ENCODE data around the gene NDUFA7. TPM values are rescaled to one million over a fixed set of nuclear protein-coding genes. Genes with fewer than 3 reads are reported as not detected.

Gene NDUFA7
- total and polyA plus RNA-seq, 2 donors (not counting 1 experiment from before 2014, with no cell fraction given) = 28.6 to 71.7 TPM

DNA sequence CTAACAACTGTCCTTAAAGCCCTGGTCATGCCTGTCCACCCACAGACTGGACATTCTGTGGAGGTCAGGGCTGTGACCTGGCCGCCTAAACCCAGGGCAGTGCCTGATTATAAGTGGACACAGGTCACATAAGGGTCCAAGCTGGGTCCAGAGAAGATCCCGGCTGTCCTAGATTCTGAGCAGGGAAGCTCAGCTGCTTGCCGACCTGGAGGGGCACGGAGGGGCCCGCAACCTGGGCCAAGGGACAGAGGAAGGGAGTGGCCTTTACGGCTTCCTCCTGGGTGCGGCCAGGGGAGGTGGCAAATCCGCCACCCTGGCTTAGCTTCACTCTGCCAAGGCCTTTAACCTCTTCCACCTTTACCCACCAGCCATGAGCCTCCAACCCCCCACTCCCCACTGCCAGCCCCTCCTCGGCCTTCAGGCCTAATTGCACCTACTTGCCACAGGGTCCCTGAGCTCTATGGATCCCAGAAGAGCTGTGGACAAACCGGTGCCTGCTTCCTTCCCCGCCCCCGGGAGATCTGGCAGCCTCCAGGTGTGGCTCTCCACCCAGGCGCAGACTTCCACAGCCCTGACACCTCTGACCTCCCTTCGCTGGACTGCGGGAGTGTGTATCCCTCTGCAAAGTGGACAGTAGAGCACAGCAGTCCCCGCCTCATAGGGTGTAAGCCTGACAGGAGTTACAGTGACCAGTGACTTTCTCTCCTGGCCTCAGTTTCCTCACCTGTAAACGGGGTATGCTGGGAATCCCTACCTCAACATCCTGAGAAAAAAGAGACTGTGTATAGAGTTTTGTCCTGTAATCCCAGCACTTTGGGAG lies 14.7 kb downstream of the NDUFA7 start:
- Histone ChIP-seq H3K79me2 (ENCODE audit: control insufficient read depth, insufficient read depth, low read length) (peaks cover 12% of the 10 kb centered on the region), H3K4me3 (ENCODE audit: control extremely low read depth in 1 of 5, extremely low read depth in 1 of 5, insufficient read depth in 1 of 5, low read depth in 2 of 5, low read length in 4 of 5) (no peak overlapping the region), H3K4me1 (ENCODE audit: control insufficient read depth in 2 of 2, insufficient read depth in 2 of 2, low read length in 2 of 2) (peaks cover 7 to 18% of the 10 kb centered on the region in 2 donors), H3K27ac (ENCODE audit: low read length in 2 of 2) (no peak overlapping the region), H3K27me3 (replicated peaks in 1 of 4; ENCODE audit: control extremely low read depth in 1 of 4, control insufficient read depth in 3 of 4, insufficient read depth in 4 of 4, low read length in 3 of 4) (no peaks in the 10 kb centered on the region), H4K20me1 (ENCODE audit: control insufficient read depth, insufficient read depth, low read length, poor library complexity, severe bottlenecking) (peaks cover 6% of the 10 kb centered on the region), H3K36me3 (replicated peaks in 1 of 2; ENCODE audit: control extremely low read depth in 1 of 2, control insufficient read depth in 1 of 2, extremely low read depth in 1 of 2, insufficient read depth in 2 of 2, low read length in 1 of 2) (peaks cover 0 to 8% of the 10 kb centered on the region in 2 experiments), H2AFZ (ENCODE audit: insufficient read depth, low read depth, low read length, poor library complexity, severe bottlenecking) (no peak overlapping the region), H3K9me3 (ENCODE audit: control extremely low read depth in 1 of 3, control insufficient read depth in 2 of 3, insufficient read depth in 1 of 3, low read length in 2 of 3) (no peaks in the 10 kb centered on the region), H3K9ac (ENCODE audit: low read length) (no peak overlapping the region), H3K4me2 (replicated peaks; ENCODE audit: low read depth, low read length, poor library complexity, severe bottlenecking) (no peak overlapping the region)
- no peaks in the 10 kb centered on the region for H3K9me3 Mint-ChIP-seq (ENCODE audit: insufficient read depth)
- CTCF ChIA-PET = interaction anchor here (0.9 kb wide), 1 partner anchor 12 kb away, joined by 8 read pairs; no protein-coding TSS in a partner anchor
- POLR2A ChIA-PET = interaction anchor here (0.6 kb wide), 1 partner anchor 1745 kb away, joined by 3 read pairs; no protein-coding TSS in a partner anchor
- intact Hi-C loops (cut with micrococcal nuclease) = loop anchor here (10.0 kb wide), 1 partner anchor 1112 kb away; no protein-coding TSS in a partner anchor
- ATAC-seq (ENCODE audit: low read depth) (no peak), DNase-seq (no peak)
- peak overlapping the region; percentile 93 for H3K4me3 Mint-ChIP-seq
- no peaks in the 10 kb centered on the region for H3K27me3 Mint-ChIP-seq
- H3K4me1 Mint-ChIP-seq = peaks cover 24% of the 10 kb centered on the region
- H3K27ac Mint-ChIP-seq = peak overlapping the region; percentile 46
- 89% methylated on average over 15 of the region's 17 CpGs for WGBS (ENCODE audit: insufficient coverage)
- TF ChIP-seq EZH2 (IDR thresholded peaks at IDR 0.05; ENCODE audit: borderline replicate concordance, insufficient read depth, low read depth, low read length, poor library complexity, severe bottlenecking) = no peak
- TF ChIP-seq, protein P1, sequence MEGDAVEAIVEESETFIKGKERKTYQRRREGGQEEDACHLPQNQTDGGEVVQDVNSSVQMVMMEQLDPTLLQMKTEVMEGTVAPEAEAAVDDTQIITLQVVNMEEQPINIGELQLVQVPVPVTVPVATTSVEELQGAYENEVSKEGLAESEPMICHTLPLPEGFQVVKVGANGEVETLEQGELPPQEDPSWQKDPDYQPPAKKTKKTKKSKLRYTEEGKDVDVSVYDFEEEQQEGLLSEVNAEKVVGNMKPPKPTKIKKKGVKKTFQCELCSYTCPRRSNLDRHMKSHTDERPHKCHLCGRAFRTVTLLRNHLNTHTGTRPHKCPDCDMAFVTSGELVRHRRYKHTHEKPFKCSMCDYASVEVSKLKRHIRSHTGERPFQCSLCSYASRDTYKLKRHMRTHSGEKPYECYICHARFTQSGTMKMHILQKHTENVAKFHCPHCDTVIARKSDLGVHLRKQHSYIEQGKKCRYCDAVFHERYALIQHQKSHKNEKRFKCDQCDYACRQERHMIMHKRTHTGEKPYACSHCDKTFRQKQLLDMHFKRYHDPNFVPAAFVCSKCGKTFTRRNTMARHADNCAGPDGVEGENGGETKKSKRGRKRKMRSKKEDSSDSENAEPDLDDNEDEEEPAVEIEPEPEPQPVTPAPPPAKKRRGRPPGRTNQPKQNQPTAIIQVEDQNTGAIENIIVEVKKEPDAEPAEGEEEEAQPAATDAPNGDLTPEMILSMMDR (IDR thresholded peaks at IDR 0.05) = no peak

DNA sequence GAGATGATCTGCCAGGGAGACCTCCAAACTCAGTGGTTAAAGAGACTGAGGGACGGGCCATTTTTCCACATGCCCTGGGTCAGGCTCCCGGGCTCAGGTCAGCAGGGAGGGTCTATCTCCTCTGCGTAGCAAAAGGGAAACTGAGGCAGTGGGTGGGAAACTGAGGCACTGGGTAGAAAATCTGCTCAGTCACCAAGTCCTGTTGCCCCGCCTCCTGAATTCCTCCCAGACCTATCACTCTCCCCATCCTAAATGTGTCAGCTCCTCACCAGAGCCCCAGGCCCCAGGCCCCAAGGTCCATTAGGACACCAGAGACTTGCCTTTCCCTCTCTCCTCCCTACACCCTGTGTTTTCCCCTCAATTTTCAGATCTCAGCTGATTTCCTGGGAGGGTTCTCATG lies 15.4 kb downstream of the NDUFA7 start:
- Histone ChIP-seq H3K27ac (ENCODE audit: low read length in 2 of 2) (no peak overlapping the region), H2AFZ (ENCODE audit: insufficient read depth, low read depth, low read length, poor library complexity, severe bottlenecking) (no peak overlapping the region), H4K20me1 (ENCODE audit: control insufficient read depth, insufficient read depth, low read length, poor library complexity, severe bottlenecking) (peaks cover 6% of the 10 kb centered on the region), H3K27me3 (replicated peaks in 1 of 4; ENCODE audit: control extremely low read depth in 1 of 4, control insufficient read depth in 3 of 4, insufficient read depth in 4 of 4, low read length in 3 of 4) (no peaks in the 10 kb centered on the region), H3K79me2 (ENCODE audit: control insufficient read depth, insufficient read depth, low read length) (peaks cover 12% of the 10 kb centered on the region), H3K9ac (ENCODE audit: low read length) (no peak overlapping the region), H3K36me3 (replicated peaks in 1 of 2; ENCODE audit: control extremely low read depth in 1 of 2, control insufficient read depth in 1 of 2, extremely low read depth in 1 of 2, insufficient read depth in 2 of 2, low read length in 1 of 2) (peaks cover 0 to 5% of the 10 kb centered on the region in 2 experiments), H3K4me2 (replicated peaks; ENCODE audit: low read depth, low read length, poor library complexity, severe bottlenecking) (no peak overlapping the region), H3K9me3 (ENCODE audit: control extremely low read depth in 1 of 3, control insufficient read depth in 2 of 3, insufficient read depth in 1 of 3, low read length in 2 of 3) (no peaks in the 10 kb centered on the region), H3K4me1 (ENCODE audit: control insufficient read depth in 2 of 2, insufficient read depth in 2 of 2, low read length in 2 of 2) (peaks cover 7 to 18% of the 10 kb centered on the region in 2 donors), H3K4me3 (ENCODE audit: control extremely low read depth in 1 of 5, extremely low read depth in 1 of 5, insufficient read depth in 1 of 5, low read depth in 2 of 5, low read length in 4 of 5) (no peak overlapping the region)
- ATAC-seq (ENCODE audit: low read depth) = no peak
- WGBS (ENCODE audit: insufficient coverage) = 57% methylated on average over 1 of the region's 4 CpGs
- no peak for DNase-seq
- H3K4me1 Mint-ChIP-seq = peaks cover 24% of the 10 kb centered on the region
- no peaks in the 10 kb centered on the region for H3K9me3 Mint-ChIP-seq (ENCODE audit: insufficient read depth)
- TF ChIP-seq, protein P1 (IDR thresholded peaks at IDR 0.05) = no peak
- ChIA-PET POLR2A (no interaction called here), CTCF (interaction anchor here (0.9 kb wide), 1 partner anchor 13 kb away, joined by 8 read pairs; no protein-coding TSS in a partner anchor)
- no peaks in the 10 kb centered on the region for H3K27me3 Mint-ChIP-seq
- H3K4me3 Mint-ChIP-seq = no peak overlapping the region
- intact Hi-C loops (cut with micrococcal nuclease) = loop anchor here (10.0 kb wide), 1 partner anchor 1111 kb away; no protein-coding TSS in a partner anchor
- no peak overlapping the region for H3K27ac Mint-ChIP-seq
